ENCODE data around the gene RNF224. TPM values are rescaled to one million over a fixed set of nuclear protein-coding genes. Genes with fewer than 3 reads are reported as not detected.

The RNF224 gene
- total RNA-seq, 1 donor, result 0.09 TPM

- TF ChIP-seq CTCF (IDR thresholded peaks at IDR 0.05; ENCODE audit: insufficient read depth, low read length), result no peak
These were observed 1.2 kb downstream of the RNF224 start for GRCh38 chr9:137228506-137228967.

GRCh38 chr9:137228968-137229896 is 1.9 kb downstream of the RNF224 start:
- TF ChIP-seq CTCF (IDR thresholded peaks at IDR 0.05; ENCODE audit: insufficient read depth, low read length), result no peak
- no peak overlapping the region for H3K4me3 ChIP-seq (ENCODE audit: low read depth, low read length)
- DNase-seq (ENCODE audit: low read depth), result no peak

More at GRCh38 chr9:137228506-137228967, 1.2 kb downstream of the RNF224 start:
- no peak overlapping the region for H3K4me3 ChIP-seq (ENCODE audit: low read depth, low read length)
- no peak for DNase-seq (ENCODE audit: low read depth)

- no peak for DNase-seq (ENCODE audit: low read depth)
- no peak overlapping the region for H3K4me3 ChIP-seq (ENCODE audit: low read depth, low read length)
- no peak for TF ChIP-seq CTCF (IDR thresholded peaks at IDR 0.05; ENCODE audit: insufficient read depth, low read length)
These were observed 2.8 kb downstream of the RNF224 start for GRCh38 chr9:137229903-137230704.

- no peak for DNase-seq (ENCODE audit: low read depth)
- H3K4me3 ChIP-seq (ENCODE audit: low read depth, low read length), result no peak within 1 kb of the TSS
- no peak for TF ChIP-seq CTCF (IDR thresholded peaks at IDR 0.05; ENCODE audit: insufficient read depth, low read length)
These were observed 3.5 kb downstream of the RNF224 start, which contains the start of gene SLC34A3 for GRCh38 chr9:137230705-137231371. Gene SLC34A3, plus strand, starts transcription at chr9:137230901. Its CDS starts 802 bp downstream, at chr9:137231703.

- no peak for DNase-seq (ENCODE audit: low read depth)
- no peak overlapping the region for H3K4me3 ChIP-seq (ENCODE audit: low read depth, low read length)
- no peak for TF ChIP-seq CTCF (IDR thresholded peaks at IDR 0.05; ENCODE audit: insufficient read depth, low read length)
These were observed 4.2 kb downstream of the RNF224 start for GRCh38 chr9:137231372-137232039.

- no peak overlapping the region for H3K4me3 ChIP-seq (ENCODE audit: low read depth, low read length)
- DNase-seq (ENCODE audit: low read depth), result no peak
- TF ChIP-seq CTCF (IDR thresholded peaks at IDR 0.05; ENCODE audit: insufficient read depth, low read length), result no peak
These were observed 4.8 kb downstream of the RNF224 start for GRCh38 chr9:137232101-137232500.

Measured in fibroblast of the aortic adventitia (primary cell).